SK-N-SH (cell line): ENCODE results near the gene JAML. TPM values are rescaled to one million over a fixed set of nuclear protein-coding genes. Genes with fewer than 3 reads are reported as not detected.

ENCODE experiments used
- CTCF ChIA-PET: fragments of 300-600, 350-600 bp; formaldehyde crosslinking; extraction: SDS; loops from one replicate; lab custom pipeline; 2021; lab: Yijun Ruan, JAX
- POLR2A ChIA-PET: fragments of 350-600 bp; sonication (Branson Sonifier 250); formaldehyde crosslinking; extraction: SDS; loops from one replicate; lab custom pipeline; 2020; ENCODE audit warnings: antibody characterized with exemption, inconsistent platforms; lab: Yijun Ruan, JAX
- DNase-seq: peaks from one replicate; pipeline ENCODE4 v3.0.0; 2012
- H2AFZ ChIP-seq: fragments of 200-600 bp; sonication (generic); 2 replicates; pipeline ENCODE4 v1.8.1; 2016; ENCODE audit warnings: antibody characterized with exemption, mild to moderate bottlenecking, low read depth
- H3F3A ChIP-seq: fragments of 200-600 bp; sonication (generic); replicated peaks from 2 replicates; pipeline ENCODE3; 2016; ENCODE audit warnings: antibody characterized with exemption, mild to moderate bottlenecking; ENCODE audit not compliant: insufficient read depth
- H3K27ac ChIP-seq, 2 experiments: fragments of 200-500 bp in 1 of 2; fragments of 200-600 bp in 1 of 2; sonication (Bioruptor generic) in 1 of 2; sonication (generic), shearing (Covaris generic) in 1 of 2; 2 replicates each; pipeline versions ENCODE4 v1.5.1 to v1.6.1; 2014 to 2016; ENCODE audit warnings: low read depth in 2 of 2, inconsistent platforms in 1 of 2, low read length in 1 of 2, mild to moderate bottlenecking in 1 of 2, mixed read lengths in 1 of 2
- H3K27me3 ChIP-seq: fragments of 200-600 bp; sonication (generic), shearing (Covaris generic); 2 replicates; pipeline ENCODE4 v1.6.1; 2016; ENCODE audit warnings: mixed run types; ENCODE audit not compliant: insufficient read depth
- H3K36me3 ChIP-seq, 2 experiments: fragments of 200-500 bp in 1 of 2; fragments of 200-600 bp in 1 of 2; sonication (Bioruptor generic) in 1 of 2; sonication (generic) in 1 of 2; replicated peaks in 1 of 2; 2 replicates each; pipeline versions ENCODE3 to v1.5.1; 2014 to 2016; ENCODE audit warnings: low read length in 1 of 2, mild to moderate bottlenecking in 1 of 2; ENCODE audit not compliant: insufficient read depth in 2 of 2, control insufficient read depth in 1 of 2
- H3K4me1 ChIP-seq, 2 experiments: fragments of 200-500 bp in 1 of 2; fragments of 200-600 bp in 1 of 2; sonication (Bioruptor generic) in 1 of 2; sonication (generic), shearing (Covaris generic) in 1 of 2; 2 replicates each; pipeline versions ENCODE4 v1.5.1 to v1.6.1; 2014 to 2016; ENCODE audit warnings: low read depth in 1 of 2, low read length in 1 of 2, mixed run types in 1 of 2; ENCODE audit not compliant: insufficient read depth in 2 of 2, control insufficient read depth in 1 of 2
- H3K4me2 ChIP-seq: fragments of 200-600 bp; sonication (generic), shearing (Covaris generic); 2 replicates; pipeline ENCODE4 v1.6.1; 2017; ENCODE audit warnings: mixed run types
- H3K4me3 ChIP-seq, 2 experiments: fragments of 200-500 bp in 1 of 2; fragments of 200-600 bp in 1 of 2; sonication (Bioruptor generic) in 1 of 2; sonication (generic), shearing (Covaris generic) in 1 of 2; 2 replicates each; pipeline versions ENCODE4 v1.5.1 to v1.8.1; 2014 to 2016; ENCODE audit warnings: low read depth in 2 of 2, inconsistent platforms in 1 of 2, low read length in 1 of 2, mild to moderate bottlenecking in 1 of 2, mixed read lengths in 1 of 2, moderate library complexity in 1 of 2
- H3K79me2 ChIP-seq: fragments of 200-600 bp; sonication (generic); 2 replicates; pipeline ENCODE4 v1.8.1; 2017; ENCODE audit warnings: mild to moderate bottlenecking; ENCODE audit not compliant: insufficient read depth
- H3K9ac ChIP-seq: fragments of 200-600 bp; sonication (generic); 2 replicates; pipeline ENCODE4 v1.6.1; 2017; ENCODE audit warnings: mixed run types
- H3K9me2 ChIP-seq: fragments of 200-600 bp; sonication (generic); 2 replicates; pipeline ENCODE4 v1.6.1; 2017; ENCODE audit warnings: mixed run types
- H3K9me3 ChIP-seq: fragments of 200-600 bp; sonication (generic); 2 replicates; pipeline ENCODE4 v1.6.1; 2017; ENCODE audit warnings: mixed run types, mild to moderate bottlenecking, moderate library complexity
- H4K20me1 ChIP-seq: fragments of 200-600 bp; sonication (generic); 2 replicates; pipeline ENCODE4 v1.6.1; 2017; ENCODE audit warnings: mild to moderate bottlenecking, mixed run types; ENCODE audit not compliant: insufficient read depth
- FOSL2 ChIP-seq: IDR thresholded peaks from 2 replicates; pipeline ENCODE4 v1.4.0; 2012; ENCODE audit warnings: low read depth, mild to moderate bottlenecking, moderate library complexity, borderline replicate concordance
- MXI1 ChIP-seq: IDR thresholded peaks from 2 replicates; pipeline ENCODE4 v1.6.1; 2012; ENCODE audit warnings: mild to moderate bottlenecking, low read depth, low read length, improper control_type of control experiment
- POLR2AphosphoS5 ChIP-seq: IDR thresholded peaks from 2 replicates; pipeline ENCODE4 v1.6.1; 2012; ENCODE audit warnings: low read depth, low read length
- RAD21 ChIP-seq: IDR thresholded peaks from 2 replicates; pipeline ENCODE4 v1.6.1; 2012; ENCODE audit warnings: mild to moderate bottlenecking, low read length
- REST ChIP-seq: IDR thresholded peaks from 2 replicates; pipeline ENCODE4 v1.6.1; 2012; ENCODE audit warnings: mild to moderate bottlenecking, low read depth, low read length, moderate library complexity
- RFX5 ChIP-seq: IDR thresholded peaks from 2 replicates; pipeline ENCODE4 v1.6.1; 2012; ENCODE audit warnings: mild to moderate bottlenecking, improper control_type of control experiment, low read length
- SMC3 ChIP-seq: IDR thresholded peaks from 2 replicates; pipeline ENCODE4 v1.6.1; 2012; ENCODE audit warnings: low read depth, low read length, improper control_type of control experiment
- TAF1 ChIP-seq: IDR thresholded peaks from 2 replicates; pipeline ENCODE4 v1.6.1; 2012; ENCODE audit warnings: low read depth, mild to moderate bottlenecking, low read length, moderate library complexity, borderline replicate concordance
- TCF12 ChIP-seq: IDR thresholded peaks from 2 replicates; pipeline ENCODE4 v1.4.0; 2012
- WGBS: methylation state at CpG from one replicate; pipeline ENCODE4 v1.1.6; 2017; ENCODE audit warnings: low lambda C conversion rate; 5-methylcytosine and 5-hydroxymethylcytosine counted together
- polyA plus RNA-seq, 3 experiments: library from polyadenylated mRNA; depleted of rRNA; stranded (reverse); fragments of >200 nt; gene quantifications; 2 replicates each; pipeline ENCODE4 v1.2.3, GENCODE V29; 2012
- TF ChIP-seq, protein P1 (sequence below): IDR thresholded peaks from 2 replicates; pipeline ENCODE4 v1.4.0; 2012; ENCODE audit warnings: low read depth, borderline replicate concordance
- TF ChIP-seq, protein P2 (sequence below): fragments of 150-350 bp; IDR thresholded peaks from 2 replicates; pipeline ENCODE4 v1.6.1; 2016; ENCODE audit warnings: mild to moderate bottlenecking, low read depth, low read length
- TF ChIP-seq, protein P3 (sequence below): fragments of 150-350 bp; IDR thresholded peaks from 2 replicates; pipeline ENCODE4 v1.6.1; 2017; ENCODE audit warnings: antibody characterized with exemption, low read length, low read depth, borderline replicate concordance
- TF ChIP-seq, protein P4 (sequence below): IDR thresholded peaks from 2 replicates; pipeline ENCODE4 v1.4.0; 2012; ENCODE audit warnings: low read depth, borderline replicate concordance

Gene JAML
- polyA plus RNA-seq, 1 of the 3 experiments (the other 2 are of a cell fraction) = not detected

- ChIA-PET POLR2A (no interaction called here), CTCF (interaction anchor here (0.6 to 2.4 kb wide), 3 partner anchors 22 to 37 kb away, joined by 4 to 11 read pairs (median 5); no protein-coding TSS in a partner anchor)
- no peaks in the 10 kb centered on the region for H3K9me2 ChIP-seq
- no peak within 1 kb of the TSS for H2AFZ ChIP-seq
- peak; percentile 44; the same call in 1 of the 2 replicates for TF ChIP-seq MXI1
- no peak for TF ChIP-seq TAF1
- TF ChIP-seq, protein P1, sequence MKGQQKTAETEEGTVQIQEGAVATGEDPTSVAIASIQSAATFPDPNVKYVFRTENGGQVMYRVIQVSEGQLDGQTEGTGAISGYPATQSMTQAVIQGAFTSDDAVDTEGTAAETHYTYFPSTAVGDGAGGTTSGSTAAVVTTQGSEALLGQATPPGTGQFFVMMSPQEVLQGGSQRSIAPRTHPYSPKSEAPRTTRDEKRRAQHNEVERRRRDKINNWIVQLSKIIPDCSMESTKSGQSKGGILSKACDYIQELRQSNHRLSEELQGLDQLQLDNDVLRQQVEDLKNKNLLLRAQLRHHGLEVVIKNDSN = no peak
- no peak for TF ChIP-seq RAD21
- H3K9me3 ChIP-seq = no peaks in the 10 kb centered on the region
- H4K20me1 ChIP-seq = no peaks in the 10 kb centered on the region
- peak within 1 kb of the TSS in 1 of 2 experiments; percentile 22; a peak in 1 of 4 replicates for H3K4me3 ChIP-seq
- peak; percentile 78 for DNase-seq
- no peaks in the 10 kb centered on the region for H3F3A ChIP-seq
- WGBS = 38% methylated on average over 14 of the region's 14 CpGs
- H3K27me3 ChIP-seq = peaks cover 31% of the 10 kb centered on the region
- no peaks in the 10 kb centered on the region for H3K79me2 ChIP-seq
- H3K4me1 ChIP-seq = peaks cover 0 to 16% of the 10 kb centered on the region in 2 experiments; a peak in 1 of 4 replicates
- no peaks in the 10 kb centered on the region for H3K36me3 ChIP-seq
- H3K9ac ChIP-seq = no peak within 1 kb of the TSS
- no peak within 1 kb of the TSS for H3K4me2 ChIP-seq
- H3K27ac ChIP-seq = no peak within 1 kb of the TSS
These were observed 48.6 kb downstream of the JAML start, which contains the start of gene SCN2B for GRCh38 chr11:118175993-118176777. Gene SCN2B (minus strand): TSS chr11:118176639. CDS start chr11:118176431, 208 bp downstream.

GRCh38 chr11:118175031-118175992 lies 49.5 kb downstream of the JAML start:
- no peak for DNase-seq
- no peak overlapping the region for H3K4me3 ChIP-seq
- ChIA-PET CTCF (interaction anchor here (1.0 to 2.4 kb wide), 3 partner anchors 23 to 31 kb away, joined by 3 to 11 read pairs (median 5); no protein-coding TSS in a partner anchor), POLR2A (no interaction called here)
- no peaks in the 10 kb centered on the region for H3K79me2 ChIP-seq
- H3K36me3 ChIP-seq = no peaks in the 10 kb centered on the region
- H3K27ac ChIP-seq = no peak overlapping the region
- peaks cover 32% of the 10 kb centered on the region for H3K27me3 ChIP-seq
- no peaks in the 10 kb centered on the region for H3K9me3 ChIP-seq
- no peaks in the 10 kb centered on the region for H4K20me1 ChIP-seq
- H3F3A ChIP-seq = no peaks in the 10 kb centered on the region
- no peak overlapping the region for H2AFZ ChIP-seq
- WGBS = 59% methylated on average over 13 of the region's 13 CpGs
- no peak overlapping the region for H3K9ac ChIP-seq
- no peaks in the 10 kb centered on the region for H3K9me2 ChIP-seq
- H3K4me2 ChIP-seq = no peak overlapping the region
- H3K4me1 ChIP-seq = peaks cover 0 to 11% of the 10 kb centered on the region in 2 experiments; a peak in 1 of 4 replicates
- TF ChIP-seq, protein P2, sequence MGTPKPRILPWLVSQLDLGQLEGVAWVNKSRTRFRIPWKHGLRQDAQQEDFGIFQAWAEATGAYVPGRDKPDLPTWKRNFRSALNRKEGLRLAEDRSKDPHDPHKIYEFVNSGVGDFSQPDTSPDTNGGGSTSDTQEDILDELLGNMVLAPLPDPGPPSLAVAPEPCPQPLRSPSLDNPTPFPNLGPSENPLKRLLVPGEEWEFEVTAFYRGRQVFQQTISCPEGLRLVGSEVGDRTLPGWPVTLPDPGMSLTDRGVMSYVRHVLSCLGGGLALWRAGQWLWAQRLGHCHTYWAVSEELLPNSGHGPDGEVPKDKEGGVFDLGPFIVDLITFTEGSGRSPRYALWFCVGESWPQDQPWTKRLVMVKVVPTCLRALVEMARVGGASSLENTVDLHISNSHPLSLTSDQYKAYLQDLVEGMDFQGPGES = no peak
- TF ChIP-seq POLR2AphosphoS5 (no peak), SMC3 (no peak), FOSL2 (no peak), TCF12 (no peak), REST (no peak), RFX5 (no peak)
- TF ChIP-seq, protein P3, sequence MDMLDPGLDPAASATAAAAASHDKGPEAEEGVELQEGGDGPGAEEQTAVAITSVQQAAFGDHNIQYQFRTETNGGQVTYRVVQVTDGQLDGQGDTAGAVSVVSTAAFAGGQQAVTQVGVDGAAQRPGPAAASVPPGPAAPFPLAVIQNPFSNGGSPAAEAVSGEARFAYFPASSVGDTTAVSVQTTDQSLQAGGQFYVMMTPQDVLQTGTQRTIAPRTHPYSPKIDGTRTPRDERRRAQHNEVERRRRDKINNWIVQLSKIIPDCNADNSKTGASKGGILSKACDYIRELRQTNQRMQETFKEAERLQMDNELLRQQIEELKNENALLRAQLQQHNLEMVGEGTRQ = no peak
- TF ChIP-seq, protein P4, sequence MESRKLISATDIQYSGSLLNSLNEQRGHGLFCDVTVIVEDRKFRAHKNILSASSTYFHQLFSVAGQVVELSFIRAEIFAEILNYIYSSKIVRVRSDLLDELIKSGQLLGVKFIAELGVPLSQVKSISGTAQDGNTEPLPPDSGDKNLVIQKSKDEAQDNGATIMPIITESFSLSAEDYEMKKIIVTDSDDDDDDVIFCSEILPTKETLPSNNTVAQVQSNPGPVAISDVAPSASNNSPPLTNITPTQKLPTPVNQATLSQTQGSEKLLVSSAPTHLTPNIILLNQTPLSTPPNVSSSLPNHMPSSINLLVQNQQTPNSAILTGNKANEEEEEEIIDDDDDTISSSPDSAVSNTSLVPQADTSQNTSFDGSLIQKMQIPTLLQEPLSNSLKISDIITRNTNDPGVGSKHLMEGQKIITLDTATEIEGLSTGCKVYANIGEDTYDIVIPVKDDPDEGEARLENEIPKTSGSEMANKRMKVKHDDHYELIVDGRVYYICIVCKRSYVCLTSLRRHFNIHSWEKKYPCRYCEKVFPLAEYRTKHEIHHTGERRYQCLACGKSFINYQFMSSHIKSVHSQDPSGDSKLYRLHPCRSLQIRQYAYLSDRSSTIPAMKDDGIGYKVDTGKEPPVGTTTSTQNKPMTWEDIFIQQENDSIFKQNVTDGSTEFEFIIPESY = no peak
